HepG2 (cell line): ENCODE results near the gene CCDC106. TPM values are rescaled to one million over a fixed set of nuclear protein-coding genes. Genes with fewer than 3 reads are reported as not detected.

Source experiments
- DNMT3B ChIP-seq: conservative IDR thresholded peaks from 2 replicates; pipeline ENCODE4 v1.6.1; 2016; ENCODE audit warnings: missing biosample characterization, control low read depth
- FLYWCH1 ChIP-seq: sonication (generic); formaldehyde crosslinking; IDR thresholded peaks from 2 replicates; pipeline ENCODE4 v1.8.1; 2023; ENCODE audit warnings: mild to moderate bottlenecking, missing genetic modification reagents
- FOXA1 ChIP-seq, 2 experiments: fragments of 450-650 bp in 1 of 2; sonication (generic) in 1 of 2; formaldehyde crosslinking in 1 of 2; IDR thresholded peaks; 2 replicates each; pipeline versions ENCODE4 v1.4.0 to v1.6.1; 2016 to 2020; ENCODE audit warnings: missing genetic modification reagents in 1 of 2
- GFI1 ChIP-seq: sonication (generic); formaldehyde crosslinking; IDR thresholded peaks from 2 replicates; pipeline ENCODE4 v1.5.0; 2020; ENCODE audit warnings: missing genetic modification reagents, mild to moderate bottlenecking, borderline replicate concordance
- POLR2AphosphoS5 ChIP-seq: IDR thresholded peaks from 2 replicates; pipeline ENCODE4 v1.6.1; 2012; ENCODE audit warnings: low read depth, low read length
- SALL1 ChIP-seq: sonication (generic); formaldehyde crosslinking; IDR thresholded peaks from 2 replicates; pipeline ENCODE4 v1.8.0; 2022; ENCODE audit warnings: mild to moderate bottlenecking, missing genetic modification reagents
- TCF7L2 ChIP-seq: IDR thresholded peaks from 2 replicates; pipeline ENCODE4 v1.6.1; 2011; ENCODE audit warnings: mild to moderate bottlenecking, low read depth, low read length, moderate library complexity
- ZBTB42 ChIP-seq: sonication (generic); formaldehyde crosslinking; IDR thresholded peaks from 2 replicates; pipeline ENCODE4 v1.5.0; 2020; ENCODE audit warnings: mild to moderate bottlenecking, missing genetic modification reagents
- ZFP36L1 ChIP-seq: sonication (generic); formaldehyde crosslinking; IDR thresholded peaks from 2 replicates; pipeline ENCODE4 v1.8.0; 2022; ENCODE audit warnings: mild to moderate bottlenecking, missing genetic modification reagents, moderate library complexity
- ZNF326 ChIP-seq: sonication (generic); formaldehyde crosslinking; IDR thresholded peaks from 2 replicates; pipeline ENCODE4 v1.4.0; 2020; ENCODE audit warnings: missing genetic modification reagents, borderline replicate concordance
- ZNF510 ChIP-seq: sonication (generic); formaldehyde crosslinking; IDR thresholded peaks from 2 replicates; pipeline ENCODE4 v1.4.0; 2020; ENCODE audit warnings: low read depth, mild to moderate bottlenecking, missing genetic modification reagents
- ZNF530 ChIP-seq: sonication (generic); formaldehyde crosslinking; IDR thresholded peaks from 2 replicates; pipeline ENCODE4 v1.5.0; 2020; ENCODE audit warnings: low read depth, mild to moderate bottlenecking, missing genetic modification reagents
- ZNF614 ChIP-seq: IDR thresholded peaks from 2 replicates; pipeline ENCODE4 v1.6.1; 2018; ENCODE audit warnings: missing biosample characterization, missing genetic modification reagents, inconsistent platforms, borderline replicate concordance
- ZNF619 ChIP-seq: sonication (generic); formaldehyde crosslinking; IDR thresholded peaks from 2 replicates; pipeline ENCODE4 v1.4.0; 2020; ENCODE audit warnings: mild to moderate bottlenecking, missing genetic modification reagents
- ZNF790 ChIP-seq: sonication (generic); formaldehyde crosslinking; IDR thresholded peaks from 2 replicates; pipeline ENCODE4 v1.8.0; 2022; ENCODE audit warnings: missing genetic modification reagents, mild to moderate bottlenecking, borderline replicate concordance
- polyA plus RNA-seq, 8 experiments: library from polyadenylated mRNA; depleted of rRNA in 3 of 8; stranded (reverse) in 7 of 8; unstranded in 1 of 8; fragments of >200 nt; fragmentation: Illumina TruSeq in 4 of 8; extraction: Trizol in 4 of 8; gene quantifications; 2 replicates each; pipeline versions ENCODE4 v1.2.1 to v1.2.3, GENCODE V29; 2011 to 2016; ENCODE audit warnings: low read depth in 4 of 8, missing spikeins in 1 of 8, mixed read lengths in 1 of 8; ENCODE audit not compliant: insufficient read depth in 1 of 8
- total RNA-seq, 5 experiments: library from RNA; depleted of rRNA; stranded (reverse); fragments of >200 nt; fragmentation: Illumina TruSeq; extraction: Trizol; gene quantifications; 2 replicates each; pipeline ENCODE4 v1.2.3, GENCODE V29; 2016; ENCODE audit warnings: low read depth in 1 of 5
- TF ChIP-seq, protein P1 (sequence below): sonication (generic); IDR thresholded peaks from 2 replicates; pipeline ENCODE4 v1.6.1; 2016; ENCODE audit warnings: low read depth, borderline replicate concordance
- TF ChIP-seq, protein P2 (sequence below): sonication (generic); formaldehyde crosslinking; IDR thresholded peaks from 2 replicates; pipeline ENCODE4 v1.4.0; 2020; ENCODE audit warnings: mild to moderate bottlenecking, missing genetic modification reagents
- TF ChIP-seq, protein P3 (sequence below): sonication (generic); formaldehyde crosslinking; conservative IDR thresholded peaks from 2 replicates; pipeline ENCODE4 v1.8.0; 2022; ENCODE audit warnings: mild to moderate bottlenecking, moderate library complexity, missing genetic modification reagents
- TF ChIP-seq, protein P4 (sequence below): sonication (generic); formaldehyde crosslinking; IDR thresholded peaks from 2 replicates; pipeline ENCODE4 v1.4.0; 2020; ENCODE audit warnings: missing genetic modification reagents

Gene CCDC106
- total and polyA plus RNA-seq, 2 of the 13 experiments (the other 11 are each of a cell fraction or from before 2014, with no cell fraction given): 4.7 to 8.8 TPM

- TF ChIP-seq TCF7L2 (no peak), ZNF790 (CRISPR knock-in tag) (no peak), ZNF619 (CRISPR knock-in tag) (no peak), ZNF510 (CRISPR knock-in tag) (no peak), SALL1 (CRISPR knock-in tag) (peak; percentile 83), ZNF614 (CRISPR knock-in tag) (peak; percentile 55; the same call in 1 of the 2 replicates), FLYWCH1 (CRISPR knock-in tag) (no peak), POLR2AphosphoS5 (peak; percentile 77), GFI1 (CRISPR knock-in tag) (no peak), DNMT3B (CRISPR knock-in tag) (no peak), ZNF530 (CRISPR knock-in tag) (no peak), ZFP36L1 (CRISPR knock-in tag) (no peak), ZNF326 (peak; percentile 56; the same call in 1 of the 2 replicates), ZBTB42 (CRISPR knock-in tag) (no peak), FOXA1 (IDR thresholded peaks at IDR 0.05) (no peak), FOXA1 (CRISPR knock-in tag; IDR thresholded peaks at IDR 0.05) (no peak)
- TF ChIP-seq, protein P1, sequence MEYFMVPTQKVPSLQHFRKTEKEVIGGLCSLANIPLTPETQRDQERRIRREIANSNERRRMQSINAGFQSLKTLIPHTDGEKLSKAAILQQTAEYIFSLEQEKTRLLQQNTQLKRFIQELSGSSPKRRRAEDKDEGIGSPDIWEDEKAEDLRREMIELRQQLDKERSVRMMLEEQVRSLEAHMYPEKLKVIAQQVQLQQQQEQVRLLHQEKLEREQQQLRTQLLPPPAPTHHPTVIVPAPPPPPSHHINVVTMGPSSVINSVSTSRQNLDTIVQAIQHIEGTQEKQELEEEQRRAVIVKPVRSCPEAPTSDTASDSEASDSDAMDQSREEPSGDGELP: peak; percentile 49; the same call in 1 of the 2 replicates
- TF ChIP-seq, protein P2, sequence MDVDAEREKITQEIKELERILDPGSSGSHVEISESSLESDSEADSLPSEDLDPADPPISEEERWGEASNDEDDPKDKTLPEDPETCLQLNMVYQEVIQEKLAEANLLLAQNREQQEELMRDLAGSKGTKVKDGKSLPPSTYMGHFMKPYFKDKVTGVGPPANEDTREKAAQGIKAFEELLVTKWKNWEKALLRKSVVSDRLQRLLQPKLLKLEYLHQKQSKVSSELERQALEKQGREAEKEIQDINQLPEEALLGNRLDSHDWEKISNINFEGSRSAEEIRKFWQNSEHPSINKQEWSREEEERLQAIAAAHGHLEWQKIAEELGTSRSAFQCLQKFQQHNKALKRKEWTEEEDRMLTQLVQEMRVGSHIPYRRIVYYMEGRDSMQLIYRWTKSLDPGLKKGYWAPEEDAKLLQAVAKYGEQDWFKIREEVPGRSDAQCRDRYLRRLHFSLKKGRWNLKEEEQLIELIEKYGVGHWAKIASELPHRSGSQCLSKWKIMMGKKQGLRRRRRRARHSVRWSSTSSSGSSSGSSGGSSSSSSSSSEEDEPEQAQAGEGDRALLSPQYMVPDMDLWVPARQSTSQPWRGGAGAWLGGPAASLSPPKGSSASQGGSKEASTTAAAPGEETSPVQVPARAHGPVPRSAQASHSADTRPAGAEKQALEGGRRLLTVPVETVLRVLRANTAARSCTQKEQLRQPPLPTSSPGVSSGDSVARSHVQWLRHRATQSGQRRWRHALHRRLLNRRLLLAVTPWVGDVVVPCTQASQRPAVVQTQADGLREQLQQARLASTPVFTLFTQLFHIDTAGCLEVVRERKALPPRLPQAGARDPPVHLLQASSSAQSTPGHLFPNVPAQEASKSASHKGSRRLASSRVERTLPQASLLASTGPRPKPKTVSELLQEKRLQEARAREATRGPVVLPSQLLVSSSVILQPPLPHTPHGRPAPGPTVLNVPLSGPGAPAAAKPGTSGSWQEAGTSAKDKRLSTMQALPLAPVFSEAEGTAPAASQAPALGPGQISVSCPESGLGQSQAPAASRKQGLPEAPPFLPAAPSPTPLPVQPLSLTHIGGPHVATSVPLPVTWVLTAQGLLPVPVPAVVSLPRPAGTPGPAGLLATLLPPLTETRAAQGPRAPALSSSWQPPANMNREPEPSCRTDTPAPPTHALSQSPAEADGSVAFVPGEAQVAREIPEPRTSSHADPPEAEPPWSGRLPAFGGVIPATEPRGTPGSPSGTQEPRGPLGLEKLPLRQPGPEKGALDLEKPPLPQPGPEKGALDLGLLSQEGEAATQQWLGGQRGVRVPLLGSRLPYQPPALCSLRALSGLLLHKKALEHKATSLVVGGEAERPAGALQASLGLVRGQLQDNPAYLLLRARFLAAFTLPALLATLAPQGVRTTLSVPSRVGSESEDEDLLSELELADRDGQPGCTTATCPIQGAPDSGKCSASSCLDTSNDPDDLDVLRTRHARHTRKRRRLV (CRISPR knock-in tag): no peak
- TF ChIP-seq, protein P3, sequence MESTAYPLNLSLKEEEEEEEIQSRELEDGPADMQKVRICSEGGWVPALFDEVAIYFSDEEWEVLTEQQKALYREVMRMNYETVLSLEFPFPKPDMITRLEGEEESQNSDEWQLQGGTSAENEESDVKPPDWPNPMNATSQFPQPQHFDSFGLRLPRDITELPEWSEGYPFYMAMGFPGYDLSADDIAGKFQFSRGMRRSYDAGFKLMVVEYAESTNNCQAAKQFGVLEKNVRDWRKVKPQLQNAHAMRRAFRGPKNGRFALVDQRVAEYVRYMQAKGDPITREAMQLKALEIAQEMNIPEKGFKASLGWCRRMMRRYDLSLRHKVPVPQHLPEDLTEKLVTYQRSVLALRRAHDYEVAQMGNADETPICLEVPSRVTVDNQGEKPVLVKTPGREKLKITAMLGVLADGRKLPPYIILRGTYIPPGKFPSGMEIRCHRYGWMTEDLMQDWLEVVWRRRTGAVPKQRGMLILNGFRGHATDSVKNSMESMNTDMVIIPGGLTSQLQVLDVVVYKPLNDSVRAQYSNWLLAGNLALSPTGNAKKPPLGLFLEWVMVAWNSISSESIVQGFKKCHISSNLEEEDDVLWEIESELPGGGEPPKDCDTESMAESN (CRISPR knock-in tag): no peak
- TF ChIP-seq, protein P4, sequence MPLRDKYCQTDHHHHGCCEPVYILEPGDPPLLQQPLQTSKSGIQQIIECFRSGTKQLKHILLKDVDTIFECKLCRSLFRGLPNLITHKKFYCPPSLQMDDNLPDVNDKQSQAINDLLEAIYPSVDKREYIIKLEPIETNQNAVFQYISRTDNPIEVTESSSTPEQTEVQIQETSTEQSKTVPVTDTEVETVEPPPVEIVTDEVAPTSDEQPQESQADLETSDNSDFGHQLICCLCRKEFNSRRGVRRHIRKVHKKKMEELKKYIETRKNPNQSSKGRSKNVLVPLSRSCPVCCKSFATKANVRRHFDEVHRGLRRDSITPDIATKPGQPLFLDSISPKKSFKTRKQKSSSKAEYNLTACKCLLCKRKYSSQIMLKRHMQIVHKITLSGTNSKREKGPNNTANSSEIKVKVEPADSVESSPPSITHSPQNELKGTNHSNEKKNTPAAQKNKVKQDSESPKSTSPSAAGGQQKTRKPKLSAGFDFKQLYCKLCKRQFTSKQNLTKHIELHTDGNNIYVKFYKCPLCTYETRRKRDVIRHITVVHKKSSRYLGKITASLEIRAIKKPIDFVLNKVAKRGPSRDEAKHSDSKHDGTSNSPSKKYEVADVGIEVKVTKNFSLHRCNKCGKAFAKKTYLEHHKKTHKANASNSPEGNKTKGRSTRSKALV (CRISPR knock-in tag): no peak
Measured at GRCh38 chr19:55674841-55675660, 27.0 kb downstream of the CCDC106 start, which contains the start of gene EPN1 (continued).
